T-helper 9 cell (primary cell): ENCODE results near the gene DNAJC11.

ENCODE experiments used
- DNase-seq: peaks from one replicate; pipeline ENCODE4 v3.0.0-alpha.2; 2020

DNAJC11 gene

DNA sequence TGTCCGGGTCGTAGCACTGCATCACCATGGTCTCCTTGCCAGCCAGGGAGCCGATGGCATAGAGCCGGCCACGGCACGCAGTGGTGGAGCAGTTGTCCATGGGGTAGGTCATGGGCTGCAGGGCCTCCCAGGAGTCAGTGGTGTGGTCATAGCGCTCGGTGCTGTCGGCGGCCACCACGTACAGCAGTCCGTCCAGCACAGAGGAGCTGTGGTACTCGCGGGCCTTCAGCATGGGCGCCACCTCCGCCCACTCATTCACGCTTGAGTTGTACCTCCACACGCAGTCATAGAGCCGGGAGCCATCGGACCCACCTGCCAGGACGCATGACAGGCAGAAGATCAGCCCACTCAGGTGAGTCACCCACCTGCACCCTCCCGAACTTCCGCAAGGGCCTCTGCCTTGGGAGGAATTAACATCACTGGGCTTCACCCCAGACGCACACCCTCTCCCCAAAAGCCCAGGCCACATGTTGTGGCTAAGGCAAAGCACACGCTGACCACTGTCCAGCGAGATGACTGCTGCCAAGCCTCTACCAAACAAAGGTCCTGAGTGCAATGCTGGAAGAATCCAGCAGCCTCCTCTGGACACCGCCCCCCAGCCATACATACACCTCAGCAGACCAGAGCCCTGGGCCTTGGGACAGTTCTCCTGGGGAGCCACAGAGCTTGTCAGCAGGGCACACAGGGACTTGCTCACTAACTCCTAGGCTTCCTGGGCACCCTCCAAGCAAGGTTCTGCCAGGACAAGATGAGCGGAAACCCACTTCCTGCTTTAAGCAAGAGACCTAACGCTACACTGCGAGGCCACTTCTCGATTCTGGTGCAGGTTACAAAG, 102.3 kb downstream of the DNAJC11 start:
- DNase-seq, result peak; percentile 32

DNA sequence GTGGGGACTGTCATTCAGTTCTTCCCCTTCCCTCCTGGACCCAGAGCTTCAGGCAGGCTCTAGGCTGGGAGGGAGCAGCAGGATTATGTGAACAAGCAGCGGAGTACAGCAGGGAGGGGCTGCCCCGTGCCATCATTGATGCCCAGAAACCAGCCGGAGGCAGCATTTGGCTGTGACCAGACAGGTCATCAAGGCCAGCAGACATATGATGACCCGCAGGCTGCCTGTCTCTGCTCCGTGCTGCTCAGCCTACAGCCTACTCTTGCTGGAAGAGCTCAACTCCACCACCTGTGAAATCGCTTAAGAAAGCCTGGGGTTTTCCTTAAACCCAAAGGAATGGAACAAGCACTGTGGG, 103.9 kb downstream of the DNAJC11 start:
- no peak for DNase-seq

- no peak for DNase-seq
These were observed 104.5 kb downstream of the DNAJC11 start for GRCh38 chr1:6596886-6597776.

DNA sequence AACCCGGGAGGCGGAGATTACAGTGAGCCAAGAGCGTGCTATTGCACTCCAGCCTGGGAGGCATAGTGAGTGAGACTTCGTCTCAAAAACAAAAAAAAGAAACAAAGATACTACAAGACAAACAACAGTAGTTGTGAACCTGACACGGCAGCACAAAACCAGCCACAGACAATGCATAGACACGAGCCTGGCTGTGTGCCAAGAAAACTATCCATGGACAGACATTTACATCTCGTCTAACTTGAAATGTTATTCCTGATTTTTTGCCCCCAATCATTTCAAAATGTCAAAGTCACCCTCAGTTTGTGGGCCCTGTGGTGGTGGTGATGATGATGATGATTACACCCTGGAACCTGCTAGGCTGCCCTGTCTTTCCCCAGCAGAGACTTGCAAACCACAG, 105.3 kb downstream of the DNAJC11 start:
- DNase-seq, result no peak

- DNase-seq, result no peak
These were observed 106.5 kb downstream of the DNAJC11 start for GRCh38 chr1:6594977-6595740.

DNA sequence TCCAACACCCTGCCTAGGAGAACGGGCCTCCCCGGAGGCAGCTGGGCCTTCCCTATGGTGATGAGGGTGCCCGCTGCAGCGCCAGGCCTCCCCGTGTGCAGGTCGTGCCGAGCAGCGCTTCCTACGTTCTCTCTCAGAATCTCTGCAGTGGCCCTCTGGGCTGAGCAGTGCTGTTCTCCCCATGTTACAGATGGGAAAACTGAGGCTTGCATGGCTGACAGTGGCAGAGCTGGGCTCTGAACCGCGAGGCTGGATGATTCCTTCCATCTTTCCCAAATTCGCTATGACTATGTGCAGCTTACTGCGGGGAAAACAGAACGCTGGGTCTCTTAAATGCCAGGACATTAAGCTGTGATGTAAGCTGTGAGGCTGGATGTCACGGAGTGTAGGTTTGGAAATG, 107.8 kb downstream of the DNAJC11 start:
- no peak for DNase-seq

- no peak for DNase-seq
These were observed 108.6 kb downstream of the DNAJC11 start for GRCh38 chr1:6592865-6593593.

- no peak for DNase-seq
These were observed 109.2 kb downstream of the DNAJC11 start for GRCh38 chr1:6592441-6592840.

- DNase-seq, result no peak
These were observed 110.0 kb downstream of the DNAJC11 start for GRCh38 chr1:6591644-6592043.

DNA sequence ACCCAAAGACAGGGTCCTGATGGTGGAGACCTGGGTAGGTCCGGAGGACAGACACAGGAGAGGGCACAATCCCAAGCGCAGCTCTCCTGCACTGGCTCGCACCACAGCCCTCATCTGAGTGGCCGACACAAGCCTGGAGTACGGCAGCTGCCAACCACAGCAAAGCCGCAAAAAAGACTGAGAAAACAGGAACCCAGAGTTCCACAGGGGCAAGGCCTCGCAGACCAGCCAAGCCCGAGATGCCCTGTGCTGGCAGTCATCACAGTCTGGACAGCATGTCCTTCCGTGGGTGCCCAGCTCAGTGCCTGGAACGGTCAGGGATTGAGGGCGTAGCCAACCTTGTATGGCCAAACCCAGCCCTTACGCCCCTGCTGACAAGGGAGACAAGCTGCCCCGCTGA, 110.4 kb downstream of the DNAJC11 start:
- DNase-seq, result no peak

GRCh38 chr1:6590046-6590445, 111.6 kb downstream of the DNAJC11 start:
- no peak for DNase-seq

DNA sequence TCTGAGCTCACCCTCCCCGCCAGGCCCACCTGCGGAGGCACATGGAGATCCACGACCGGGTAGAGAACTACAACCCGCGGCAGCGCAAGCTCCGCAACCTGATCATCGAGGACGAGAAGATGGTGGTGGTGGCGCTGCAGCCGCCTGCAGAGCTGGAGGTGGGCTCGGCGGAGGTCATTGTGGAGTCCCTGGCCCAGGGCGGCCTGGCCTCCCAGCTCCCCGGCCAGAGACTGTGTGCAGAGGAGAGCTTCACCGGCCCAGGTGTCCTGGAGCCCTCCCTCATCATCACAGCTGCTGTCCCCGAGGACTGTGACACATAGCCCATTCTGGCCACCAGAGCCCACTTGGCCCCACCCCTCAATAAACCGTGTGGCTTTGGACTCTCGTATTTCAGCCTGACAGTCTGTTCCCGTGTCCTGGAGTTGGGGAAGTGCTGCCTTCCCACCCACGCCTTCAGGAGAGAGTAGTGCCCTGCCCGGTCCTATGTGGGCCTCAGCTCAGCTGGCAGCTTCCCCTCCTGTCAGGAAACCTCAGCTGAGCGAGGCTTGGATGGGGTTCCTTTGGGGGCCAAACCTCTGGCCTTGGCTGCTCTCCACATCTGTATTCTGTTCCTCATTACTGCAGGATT, 112.6 kb downstream of the DNAJC11 start:
- no peak for DNase-seq

GRCh38 chr1:6588128-6588892, 113.3 kb downstream of the DNAJC11 start:
- no peak for DNase-seq

GRCh38 chr1:6587261-6588005, 114.2 kb downstream of the DNAJC11 start:
- DNase-seq, result no peak

DNA sequence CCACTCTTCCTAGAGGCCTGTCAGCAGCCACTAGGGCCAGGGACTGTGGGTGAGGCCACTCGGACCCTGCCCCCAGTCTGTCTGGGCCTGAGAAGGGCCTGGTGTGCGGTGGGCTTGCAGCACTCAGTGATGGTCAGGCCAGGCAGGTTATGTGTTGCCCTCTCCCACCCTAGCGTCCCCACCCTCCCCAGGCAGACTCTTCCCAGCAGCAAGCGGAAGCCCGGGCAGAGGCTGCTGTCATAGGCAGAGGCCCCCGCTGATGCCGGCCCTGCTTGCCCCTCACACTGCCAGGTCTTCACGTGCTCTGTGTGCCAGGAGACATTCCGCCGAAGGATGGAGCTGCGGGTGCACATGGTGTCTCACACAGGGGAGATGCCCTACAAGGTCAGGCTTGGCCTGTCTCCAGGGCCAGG, 115.2 kb downstream of the DNAJC11 start:
- no peak for DNase-seq

GRCh38 chr1:6585841-6586240, 115.8 kb downstream of the DNAJC11 start:
- no peak for DNase-seq

DNA sequence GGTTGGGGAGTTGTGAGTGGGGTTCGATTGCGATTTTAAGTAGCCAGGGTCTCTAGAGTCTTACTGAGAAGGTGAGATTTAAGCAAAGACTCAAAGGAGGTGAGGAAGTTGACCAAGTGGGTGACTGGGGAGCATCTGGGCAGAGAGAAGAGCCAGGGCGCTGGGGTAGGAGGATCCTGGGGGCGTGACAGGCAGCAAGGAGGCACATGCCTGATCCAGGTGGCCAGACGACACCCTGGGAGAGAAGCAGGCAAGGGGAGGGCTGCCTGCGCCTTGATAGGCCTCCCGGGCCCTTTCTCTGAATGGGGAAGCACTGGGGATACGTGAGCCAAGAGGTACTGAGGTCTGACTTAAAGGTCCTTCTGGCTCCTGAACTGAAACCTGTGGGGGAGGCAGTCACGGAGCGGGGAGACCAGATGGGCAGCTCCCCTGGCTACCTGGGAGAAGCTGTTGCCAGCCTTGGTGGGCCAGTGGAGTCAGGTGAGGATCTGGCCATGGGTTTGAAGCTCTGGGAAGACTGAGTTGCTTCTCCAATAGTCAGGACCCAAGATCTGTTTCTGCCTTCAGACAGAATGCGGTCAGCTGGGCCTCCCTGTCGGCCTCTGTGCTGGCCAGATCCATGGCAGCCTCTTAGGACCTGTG, 116.4 kb downstream of the DNAJC11 start:
- no peak for DNase-seq
